SK-N-SH (cell line): ENCODE results near the gene CDK8.

Experiments
- GABPA ChIP-seq: IDR thresholded peaks from 2 replicates; pipeline ENCODE4 v1.4.0; 2012; ENCODE audit warnings: low read depth, mild to moderate bottlenecking
- JUND ChIP-seq: IDR thresholded peaks from 2 replicates; pipeline ENCODE4 v1.4.0; 2012
- POLR2AphosphoS5 ChIP-seq: IDR thresholded peaks from 2 replicates; pipeline ENCODE4 v1.6.1; 2012; ENCODE audit warnings: low read depth, low read length
- TF ChIP-seq, protein P1 (sequence below): IDR thresholded peaks from 2 replicates; pipeline ENCODE4 v1.6.1; 2012; ENCODE audit warnings: mild to moderate bottlenecking, low read depth, low read length, moderate library complexity

DNA sequence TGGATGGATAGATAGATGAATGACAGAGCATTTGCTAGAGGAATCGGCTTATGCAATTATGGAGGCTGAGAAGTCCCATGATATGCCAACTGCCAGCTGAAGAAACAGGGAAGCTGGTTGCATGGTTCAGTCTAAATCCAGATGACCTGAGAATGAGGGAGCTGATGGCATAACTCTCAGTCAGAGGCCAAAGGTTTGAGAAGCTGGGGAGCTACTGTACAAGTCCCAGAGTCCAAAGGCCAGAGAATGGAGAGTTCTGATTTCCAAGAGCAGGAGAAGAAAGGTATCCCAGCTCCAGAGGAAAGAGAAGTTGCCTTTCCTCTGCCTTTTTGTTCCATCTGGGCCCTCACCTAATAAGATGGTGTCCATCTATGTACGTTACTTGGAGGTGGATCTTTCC, 108.3 kb downstream of the CDK8 start:
- TF ChIP-seq, protein P1, sequence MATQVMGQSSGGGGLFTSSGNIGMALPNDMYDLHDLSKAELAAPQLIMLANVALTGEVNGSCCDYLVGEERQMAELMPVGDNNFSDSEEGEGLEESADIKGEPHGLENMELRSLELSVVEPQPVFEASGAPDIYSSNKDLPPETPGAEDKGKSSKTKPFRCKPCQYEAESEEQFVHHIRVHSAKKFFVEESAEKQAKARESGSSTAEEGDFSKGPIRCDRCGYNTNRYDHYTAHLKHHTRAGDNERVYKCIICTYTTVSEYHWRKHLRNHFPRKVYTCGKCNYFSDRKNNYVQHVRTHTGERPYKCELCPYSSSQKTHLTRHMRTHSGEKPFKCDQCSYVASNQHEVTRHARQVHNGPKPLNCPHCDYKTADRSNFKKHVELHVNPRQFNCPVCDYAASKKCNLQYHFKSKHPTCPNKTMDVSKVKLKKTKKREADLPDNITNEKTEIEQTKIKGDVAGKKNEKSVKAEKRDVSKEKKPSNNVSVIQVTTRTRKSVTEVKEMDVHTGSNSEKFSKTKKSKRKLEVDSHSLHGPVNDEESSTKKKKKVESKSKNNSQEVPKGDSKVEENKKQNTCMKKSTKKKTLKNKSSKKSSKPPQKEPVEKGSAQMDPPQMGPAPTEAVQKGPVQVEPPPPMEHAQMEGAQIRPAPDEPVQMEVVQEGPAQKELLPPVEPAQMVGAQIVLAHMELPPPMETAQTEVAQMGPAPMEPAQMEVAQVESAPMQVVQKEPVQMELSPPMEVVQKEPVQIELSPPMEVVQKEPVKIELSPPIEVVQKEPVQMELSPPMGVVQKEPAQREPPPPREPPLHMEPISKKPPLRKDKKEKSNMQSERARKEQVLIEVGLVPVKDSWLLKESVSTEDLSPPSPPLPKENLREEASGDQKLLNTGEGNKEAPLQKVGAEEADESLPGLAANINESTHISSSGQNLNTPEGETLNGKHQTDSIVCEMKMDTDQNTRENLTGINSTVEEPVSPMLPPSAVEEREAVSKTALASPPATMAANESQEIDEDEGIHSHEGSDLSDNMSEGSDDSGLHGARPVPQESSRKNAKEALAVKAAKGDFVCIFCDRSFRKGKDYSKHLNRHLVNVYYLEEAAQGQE = no peak
- no peak for TF ChIP-seq POLR2AphosphoS5
- TF ChIP-seq GABPA = no peak
- TF ChIP-seq JUND = no peak
